Occipital lobe (tissue), 2 donors: ENCODE data around the gene PZP. TPM values are rescaled to one million over a fixed set of nuclear protein-coding genes. Genes with fewer than 3 reads are reported as not detected.
"Not testable (repeated sequence)": the region's sequence is repeated elsewhere in the genome, so short reads cannot be mapped to it uniquely, and the experiment has no call there.

Source experiments
- DNase-seq: peaks from one replicate; lab custom pipeline; 2025; lab: John Stamatoyannopoulos, UW
- total RNA-seq: library from RNA; depleted of rRNA; stranded (reverse); fragments of >200 nt; gene quantifications from one replicate; pipeline ENCODE4 v1.2.3, GENCODE V29; 2014

The PZP gene
- not detected for total RNA-seq

DNA sequence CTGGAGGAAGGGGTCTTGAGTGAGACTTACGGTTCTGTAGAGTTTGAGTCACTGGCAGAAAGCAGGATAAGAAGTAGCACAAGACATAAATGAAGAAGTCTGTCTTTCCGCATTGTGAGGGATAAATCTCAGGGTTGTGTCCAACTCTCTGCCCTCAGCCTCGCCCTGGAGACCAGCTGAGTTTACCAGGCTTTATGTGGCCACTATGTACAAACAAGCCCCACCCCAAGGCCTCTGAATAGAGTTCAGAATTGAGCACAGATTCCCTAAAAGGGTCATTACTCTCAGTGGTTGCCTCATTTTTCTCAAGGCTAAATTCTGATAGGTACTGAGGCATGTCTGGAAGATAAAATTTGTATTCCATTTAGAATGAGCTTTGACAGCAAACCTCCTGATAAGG lies at the start of gene PZP:
PZP (minus strand) TSS at position 167 of the 400 bp plus-strand sequence; CDS start at position 113, 54 bp downstream.
- DNase-seq = no peak

DNA sequence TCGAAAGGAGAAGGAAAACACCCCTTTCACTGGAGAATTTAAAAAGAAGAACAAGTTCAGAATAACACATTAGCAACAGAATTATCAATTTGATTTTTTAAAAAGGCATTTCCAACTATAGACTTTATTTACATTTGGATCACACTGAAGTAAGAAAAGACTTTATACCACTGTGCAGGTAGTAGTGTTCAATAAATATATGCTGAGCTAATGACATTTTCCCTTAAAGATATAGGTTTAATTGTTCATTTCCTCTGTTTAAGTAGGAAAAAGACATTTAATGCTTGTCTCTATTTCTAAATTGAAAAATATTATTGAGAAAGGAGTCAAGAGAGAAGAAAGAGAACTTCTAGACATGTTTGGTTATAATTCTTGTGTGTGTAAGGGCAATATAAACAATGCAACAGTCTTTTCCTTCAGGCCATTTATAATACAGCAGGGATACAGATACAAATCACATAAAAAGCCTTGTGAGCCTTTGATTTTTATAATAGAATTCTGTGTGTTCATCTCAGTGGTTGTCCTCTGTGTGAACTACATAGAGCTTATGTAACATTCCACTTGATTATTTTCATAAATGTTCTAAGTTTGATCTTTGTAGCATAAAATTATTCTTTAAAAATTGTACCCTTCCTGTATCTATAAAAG lies 48.7 kb upstream of the PZP start:
- no peak for DNase-seq

DNA sequence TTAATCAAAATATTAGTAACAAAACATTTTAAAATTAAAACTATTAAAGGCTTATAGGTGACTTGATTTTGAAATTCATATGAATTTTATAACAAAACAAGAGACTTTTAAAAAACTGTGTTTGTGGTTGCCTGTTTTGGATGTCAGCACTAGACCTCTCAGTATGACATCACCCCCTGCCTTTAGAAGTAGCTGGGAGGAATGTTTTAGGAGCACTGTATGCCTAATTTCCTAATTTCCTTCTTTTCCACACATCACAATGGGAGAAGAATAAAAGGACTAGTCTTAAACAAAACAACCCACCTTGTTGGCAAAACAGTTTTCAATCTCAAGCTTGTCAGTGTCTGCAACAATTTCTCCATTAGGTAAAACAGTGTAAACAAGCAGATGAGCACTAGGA lies 48.1 kb upstream of the PZP start:
- DNase-seq = no peak

DNA sequence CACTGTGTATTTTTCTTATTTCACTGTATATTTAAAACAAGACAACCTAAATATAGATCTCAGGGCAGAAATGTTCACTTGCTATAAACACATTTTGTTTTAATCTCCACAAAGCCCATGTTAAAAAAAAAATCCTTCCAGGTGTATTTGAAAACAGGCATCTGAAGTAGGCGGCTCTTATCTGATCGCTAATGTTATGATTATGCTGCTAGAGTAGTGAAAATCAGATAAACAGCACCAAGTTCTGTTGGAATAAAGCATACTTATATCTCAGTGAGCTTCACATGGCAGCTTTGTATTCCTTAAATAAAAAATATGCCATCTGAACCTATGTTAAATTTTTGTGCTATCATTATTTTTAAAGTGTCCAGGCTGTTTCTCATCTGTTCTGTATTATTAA lies 47.6 kb upstream of the PZP start:
- DNase-seq = no peak

- DNase-seq = no peak
These were observed 45.3 kb upstream of the PZP start for GRCh38 chr12:9253464-9253863.

DNA sequence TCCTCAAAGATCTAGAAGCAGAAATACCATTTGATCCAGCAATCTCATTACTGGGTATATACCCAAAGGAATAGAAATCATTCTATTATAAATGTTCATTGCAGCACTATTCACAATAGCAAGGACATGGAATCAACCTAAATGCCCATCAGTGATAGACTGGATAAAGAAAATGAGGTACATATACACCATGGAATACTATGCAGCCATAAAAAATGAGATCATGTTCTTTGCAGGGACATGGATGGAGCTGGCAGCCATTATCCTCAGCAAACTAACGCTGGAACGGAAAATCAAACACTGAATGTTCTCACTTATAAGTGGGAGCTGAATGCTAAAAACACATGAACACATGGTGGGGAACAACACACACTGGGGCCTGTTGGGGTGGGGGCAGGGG lies 44.6 kb upstream of the PZP start:
- DNase-seq = not testable (repeated sequence)

DNA sequence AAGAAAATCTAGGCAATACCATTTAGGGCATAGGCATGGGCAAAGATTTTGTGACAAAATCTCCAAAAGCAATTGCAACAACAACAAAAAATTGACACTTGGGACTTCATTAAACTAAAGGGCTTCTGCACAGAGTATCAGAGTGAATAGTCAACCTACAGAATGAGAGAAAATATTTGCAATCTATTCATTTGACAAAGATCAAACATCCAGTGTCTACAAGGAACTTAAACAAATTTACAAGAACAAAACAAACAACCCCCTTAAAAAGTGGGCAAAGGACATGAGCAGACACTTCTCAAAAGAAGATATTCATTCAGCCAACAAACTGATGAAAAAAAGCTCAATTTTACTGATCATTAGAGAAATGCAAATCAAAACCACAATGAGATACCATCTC lies 44.1 kb upstream of the PZP start:
- no peak for DNase-seq

GRCh38 chr12:9248435-9248834 lies 40.2 kb upstream of the PZP start:
- no peak for DNase-seq

GRCh38 chr12:9244894-9245293 lies 36.7 kb upstream of the PZP start:
- DNase-seq = no peak

- DNase-seq = no peak
These were observed 35.9 kb upstream of the PZP start for GRCh38 chr12:9243999-9244649.

- DNase-seq = no peak
These were observed 33.1 kb upstream of the PZP start for GRCh38 chr12:9241301-9241700.

DNA sequence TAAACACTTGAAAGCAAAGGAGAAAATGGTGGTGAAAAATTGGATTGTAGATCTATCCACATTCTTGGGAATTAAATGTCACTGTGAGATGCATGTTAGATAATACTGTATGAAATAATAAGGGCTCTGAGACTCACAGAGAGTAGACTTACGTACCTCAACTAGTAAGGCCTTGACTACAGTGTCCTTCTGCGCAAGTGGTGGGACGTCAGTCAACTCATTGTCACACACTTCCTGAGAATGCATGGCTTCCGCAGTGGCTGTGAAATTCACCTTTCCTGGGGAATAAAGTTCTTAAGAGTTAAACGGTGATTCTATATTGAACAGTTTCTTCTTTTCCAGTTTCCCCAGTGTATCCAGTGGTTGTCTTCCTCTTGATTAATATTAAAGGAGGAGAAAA lies 32.6 kb upstream of the PZP start:
- DNase-seq = no peak

- not testable (repeated sequence) for DNase-seq
These were observed 31.9 kb upstream of the PZP start for GRCh38 chr12:9240004-9240635.

GRCh38 chr12:9237286-9237685 lies 29.1 kb upstream of the PZP start:
- no peak for DNase-seq

- DNase-seq = no peak
These were observed 27.3 kb upstream of the PZP start for GRCh38 chr12:9235519-9235918.

- no peak for DNase-seq
These were observed 19.8 kb upstream of the PZP start for GRCh38 chr12:9227950-9228349.

DNA sequence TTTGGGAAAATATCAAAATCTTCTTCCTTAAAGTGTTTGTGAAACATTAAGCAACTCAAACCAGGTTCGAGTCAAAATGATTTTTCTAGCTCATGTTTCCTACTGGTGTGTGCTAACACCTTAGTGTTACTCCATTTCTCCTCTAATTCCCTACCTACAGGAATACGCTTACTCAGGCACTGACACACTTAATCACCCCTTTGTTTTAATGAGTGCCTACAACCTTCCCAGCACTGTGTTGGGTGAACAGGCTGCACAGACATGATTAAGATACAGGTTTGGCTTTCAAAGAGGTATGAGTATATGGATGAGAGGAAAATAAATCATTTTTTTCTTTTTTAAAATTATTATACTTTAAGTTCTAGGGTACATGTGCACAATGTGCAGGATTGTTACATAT lies 15.6 kb upstream of the PZP start:
- no peak for DNase-seq

DNA sequence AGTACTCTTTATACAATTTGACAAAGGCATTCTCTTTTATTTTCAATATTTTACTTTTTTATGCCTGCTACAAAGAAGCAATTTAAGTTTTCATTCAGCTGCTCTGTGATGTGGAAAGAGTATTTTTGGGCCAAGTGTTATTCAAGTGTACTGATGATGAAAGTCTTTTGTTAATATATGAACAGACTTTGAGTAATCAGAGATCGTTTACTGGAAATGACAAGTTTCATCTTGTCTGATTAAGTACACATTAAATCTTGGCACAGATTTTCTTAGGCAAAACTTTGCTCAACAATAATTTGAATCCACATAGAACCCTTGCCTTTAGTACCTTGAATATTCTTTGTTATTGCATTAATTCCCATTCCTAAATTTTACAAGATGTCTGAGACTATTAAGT lies 13.3 kb upstream of the PZP start:
- DNase-seq = no peak

DNA sequence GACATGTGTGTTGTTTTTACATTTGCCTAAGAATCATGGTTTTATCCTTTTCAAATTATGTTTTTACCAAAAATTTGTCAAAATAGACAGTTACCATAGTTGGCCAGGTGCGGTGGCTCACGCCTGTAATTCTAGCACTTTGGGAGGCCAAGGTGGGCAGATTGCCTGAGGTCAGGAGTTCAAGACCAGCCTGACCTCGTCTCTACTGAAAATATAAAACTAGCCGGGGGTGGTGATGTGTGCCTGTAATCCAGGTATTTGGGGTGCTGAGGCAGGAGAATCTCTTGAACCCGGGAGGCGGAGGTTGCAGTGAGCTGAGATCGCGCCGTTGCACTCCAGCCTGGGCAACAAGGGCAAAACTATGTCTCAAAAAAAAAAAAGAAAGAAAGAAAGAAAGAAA lies 12.8 kb upstream of the PZP start:
- not testable (repeated sequence) for DNase-seq

- no peak for DNase-seq
These were observed 6.3 kb upstream of the PZP start for GRCh38 chr12:9214534-9214933.

- no peak for DNase-seq
These were observed 3.5 kb upstream of the PZP start for GRCh38 chr12:9211687-9212086.

DNA sequence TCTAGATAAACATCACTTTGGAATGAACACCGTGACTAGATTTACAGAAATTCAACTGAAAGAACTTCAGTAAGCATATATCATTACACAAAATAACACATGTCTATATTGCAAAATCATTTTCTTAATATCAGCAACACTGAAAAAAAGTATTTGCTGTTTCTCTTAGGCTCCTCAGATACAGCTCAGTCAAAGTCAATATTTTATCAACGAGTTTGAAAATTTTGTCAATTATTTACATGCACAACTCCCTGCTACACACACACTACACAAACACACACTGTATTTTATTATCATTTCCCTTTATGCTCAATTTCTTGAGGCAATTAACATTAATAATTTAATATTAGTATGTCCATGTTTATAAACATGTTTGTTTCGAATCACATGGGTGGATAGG lies 3.8 kb downstream of the PZP start:
- DNase-seq = no peak

DNA sequence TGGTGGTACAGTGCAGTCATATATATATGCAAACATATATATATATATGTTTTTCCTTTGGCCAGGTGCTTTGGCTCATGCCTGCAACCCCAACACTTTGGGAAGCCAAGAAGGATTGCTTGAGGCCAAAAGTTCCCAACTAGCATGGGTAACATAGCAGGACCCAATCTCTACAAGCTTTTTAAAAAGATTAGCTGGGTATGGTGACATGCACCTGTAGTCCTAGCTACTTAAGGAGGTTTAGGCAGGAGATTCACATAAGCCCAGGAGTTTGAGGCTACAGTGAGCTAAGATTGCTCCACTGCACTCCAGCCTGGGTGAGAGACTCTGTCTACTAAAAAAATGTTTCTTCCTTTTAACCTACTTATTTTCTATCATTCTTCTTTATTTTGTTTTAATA lies 10.2 kb downstream of the PZP start:
- DNase-seq = no peak
